Mucosa of stomach (tissue), 1 donor: ENCODE measurements around the gene KLHDC3.

Experiments used
- H3K27me3 ChIP-seq: one replicate; pipeline ENCODE4 v1.7.0; 2013; ENCODE audit warnings: mild to moderate bottlenecking, low read length; ENCODE audit not compliant: control insufficient read depth, insufficient read depth
- H3K36me3 ChIP-seq: one replicate; pipeline ENCODE4 v1.7.0; 2013; ENCODE audit warnings: low read length; ENCODE audit not compliant: control insufficient read depth, insufficient read depth
- H3K4me1 ChIP-seq: one replicate; pipeline ENCODE4 v1.7.0; 2013; ENCODE audit warnings: mild to moderate bottlenecking, low read length; ENCODE audit not compliant: control insufficient read depth, insufficient read depth
- H3K4me3 ChIP-seq: one replicate; pipeline ENCODE4 v1.7.0; 2013; ENCODE audit warnings: low read length
- H3K9ac ChIP-seq: one replicate; pipeline ENCODE4 v1.7.0; 2013; ENCODE audit warnings: mild to moderate bottlenecking, low read length, moderate library complexity
- H3K9me3 ChIP-seq: one replicate; pipeline ENCODE4 v1.7.0; 2013; ENCODE audit warnings: mild to moderate bottlenecking, low read length, moderate library complexity; ENCODE audit not compliant: control insufficient read depth
- donor health status: Pancreatic carcinoma.

KLHDC3 gene

GRCh38 chr6:43016943-43017334, 2.9 kb downstream of the KLHDC3 start:
- Histone ChIP-seq H3K9me3 (no peaks in the 10 kb centered on the region), H3K4me3 (no peak overlapping the region), H3K36me3 (peaks cover 4% of the 10 kb centered on the region), H3K27me3 (no peaks in the 10 kb centered on the region), H3K9ac (peak overlapping the region; percentile 13), H3K4me1 (peaks cover 43% of the 10 kb centered on the region)

GRCh38 chr6:43019152-43019551, 5.1 kb downstream of the KLHDC3 start:
- Histone ChIP-seq H3K27me3 (no peaks in the 10 kb centered on the region), H3K4me1 (peaks cover 29% of the 10 kb centered on the region), H3K4me3 (no peak overlapping the region), H3K36me3 (no peaks in the 10 kb centered on the region), H3K9ac (no peak overlapping the region), H3K9me3 (no peaks in the 10 kb centered on the region)

- no peak overlapping the region for H3K9ac ChIP-seq
- no peaks in the 10 kb centered on the region for H3K9me3 ChIP-seq
- H3K4me1 ChIP-seq: peaks cover 23% of the 10 kb centered on the region
- no peaks in the 10 kb centered on the region for H3K27me3 ChIP-seq
- H3K4me3 ChIP-seq: no peak overlapping the region
- H3K36me3 ChIP-seq: no peaks in the 10 kb centered on the region
These were observed 6.1 kb downstream of the KLHDC3 start for GRCh38 chr6:43020052-43020705.

- H3K36me3 ChIP-seq: no peaks in the 10 kb centered on the region
- H3K4me1 ChIP-seq: peaks cover 20% of the 10 kb centered on the region
- H3K9me3 ChIP-seq: no peaks in the 10 kb centered on the region
- H3K4me3 ChIP-seq: peak overlapping the region; percentile 66
- H3K9ac ChIP-seq: peak overlapping the region; percentile 76
- H3K27me3 ChIP-seq: no peaks in the 10 kb centered on the region
These were observed 6.8 kb downstream of the KLHDC3 start for GRCh38 chr6:43020847-43021246.

GRCh38 chr6:43021270-43022047, 7.4 kb downstream of the KLHDC3 start, which contains the start of gene RRP36:
TSS of gene RRP36 (plus strand) at chr6:43021623. CDS start at chr6:43021655, 32 bp downstream.
- peak within 1 kb of the TSS; percentile 76 for H3K9ac ChIP-seq
- no peaks in the 10 kb centered on the region for H3K36me3 ChIP-seq
- no peaks in the 10 kb centered on the region for H3K9me3 ChIP-seq
- H3K27me3 ChIP-seq: no peaks in the 10 kb centered on the region
- peak within 1 kb of the TSS; percentile 66 for H3K4me3 ChIP-seq
- H3K4me1 ChIP-seq: peaks cover 14% of the 10 kb centered on the region

GRCh38 chr6:43024436-43024835, 10.4 kb downstream of the KLHDC3 start:
- H3K4me3 ChIP-seq: no peak overlapping the region
- H3K36me3 ChIP-seq: no peaks in the 10 kb centered on the region
- H3K4me1 ChIP-seq: peaks cover 8% of the 10 kb centered on the region
- no peaks in the 10 kb centered on the region for H3K9me3 ChIP-seq
- peak overlapping the region; percentile 10 for H3K9ac ChIP-seq
- H3K27me3 ChIP-seq: no peaks in the 10 kb centered on the region

- Histone ChIP-seq H3K4me1 (no peaks in the 10 kb centered on the region), H3K4me3 (no peak overlapping the region), H3K9ac (no peak overlapping the region), H3K27me3 (no peaks in the 10 kb centered on the region), H3K9me3 (no peaks in the 10 kb centered on the region), H3K36me3 (no peaks in the 10 kb centered on the region)
These were observed 12.3 kb downstream of the KLHDC3 start for GRCh38 chr6:43026365-43026764.

- no peaks in the 10 kb centered on the region for H3K36me3 ChIP-seq
- H3K4me3 ChIP-seq: no peak overlapping the region
- H3K9me3 ChIP-seq: no peaks in the 10 kb centered on the region
- H3K27me3 ChIP-seq: no peaks in the 10 kb centered on the region
- H3K4me1 ChIP-seq: no peaks in the 10 kb centered on the region
- no peak overlapping the region for H3K9ac ChIP-seq
These were observed 15.1 kb downstream of the KLHDC3 start for GRCh38 chr6:43029120-43029519.

GRCh38 chr6:43032326-43032725, 18.3 kb downstream of the KLHDC3 start:
- Histone ChIP-seq H3K9me3 (no peaks in the 10 kb centered on the region), H3K36me3 (peaks cover 4% of the 10 kb centered on the region), H3K9ac (no peak overlapping the region), H3K27me3 (no peaks in the 10 kb centered on the region), H3K4me1 (no peaks in the 10 kb centered on the region), H3K4me3 (no peak overlapping the region)

- H3K4me3 ChIP-seq: no peak overlapping the region
- peaks cover 5% of the 10 kb centered on the region for H3K36me3 ChIP-seq
- no peaks in the 10 kb centered on the region for H3K9me3 ChIP-seq
- no peaks in the 10 kb centered on the region for H3K4me1 ChIP-seq
- no peak overlapping the region for H3K9ac ChIP-seq
- H3K27me3 ChIP-seq: no peaks in the 10 kb centered on the region
These were observed 19.6 kb downstream of the KLHDC3 start for GRCh38 chr6:43033496-43034189.

GRCh38 chr6:43034190-43034525, 20.1 kb downstream of the KLHDC3 start:
- Histone ChIP-seq H3K4me1 (no peaks in the 10 kb centered on the region), H3K4me3 (no peak overlapping the region), H3K9me3 (no peaks in the 10 kb centered on the region), H3K27me3 (no peaks in the 10 kb centered on the region), H3K36me3 (peaks cover 5% of the 10 kb centered on the region), H3K9ac (no peak overlapping the region)
